HL-60 (cell line): Measurements from ENCODE around the gene AFF1.

Source experiments
- DNase-seq, 2 experiments: peaks; one replicate each; pipeline ENCODE4 v3.0.0-alpha.2; 2010 to 2020; ENCODE audit warnings: low read depth in 1 of 2, low spot score in 1 of 2
- H3K27ac ChIP-seq: fragments of 250-450 bp; sonication (Bioruptor Pico); replicated peaks from 2 replicates; pipeline ENCODE4 v1.5.1; 2020; ENCODE audit warnings: mild to moderate bottlenecking, moderate library complexity
- H3K27me3 ChIP-seq: fragments of 250-450 bp; sonication (Bioruptor Pico); 2 replicates; pipeline ENCODE4 v1.5.1; 2021; ENCODE audit warnings: mild to moderate bottlenecking, moderate library complexity; ENCODE audit not compliant: insufficient read depth, poor library complexity, severe bottlenecking
- H3K4me3 ChIP-seq: replicated peaks from 2 replicates; pipeline ENCODE4 v1.5.1; 2011; ENCODE audit warnings: mild to moderate bottlenecking, control low read depth, low read length; ENCODE audit not compliant: insufficient read depth
- GABPA ChIP-seq: IDR thresholded peaks from 2 replicates; pipeline ENCODE4 v1.6.1; 2012; ENCODE audit warnings: low read depth
- POLR2AphosphoS5 ChIP-seq: IDR thresholded peaks from 2 replicates; pipeline ENCODE4 v1.6.1; 2012; ENCODE audit warnings: low read depth
- SPI1 ChIP-seq: IDR thresholded peaks from 2 replicates; pipeline ENCODE4 v1.6.1; 2012; ENCODE audit warnings: low read depth, mild to moderate bottlenecking, borderline replicate concordance
- TF ChIP-seq, protein P1 (sequence below): IDR thresholded peaks from one replicate; pipeline ENCODE4 v1.5.1; 2011; ENCODE audit warnings: low read length, control low read depth, inconsistent platforms; ENCODE audit not compliant: insufficient read depth
- TF ChIP-seq, protein P2 (sequence below): IDR thresholded peaks from 2 replicates; pipeline ENCODE4 v1.6.1; 2012; ENCODE audit warnings: low read depth; ENCODE audit not compliant: insufficient replicate concordance

Gene AFF1

DNA sequence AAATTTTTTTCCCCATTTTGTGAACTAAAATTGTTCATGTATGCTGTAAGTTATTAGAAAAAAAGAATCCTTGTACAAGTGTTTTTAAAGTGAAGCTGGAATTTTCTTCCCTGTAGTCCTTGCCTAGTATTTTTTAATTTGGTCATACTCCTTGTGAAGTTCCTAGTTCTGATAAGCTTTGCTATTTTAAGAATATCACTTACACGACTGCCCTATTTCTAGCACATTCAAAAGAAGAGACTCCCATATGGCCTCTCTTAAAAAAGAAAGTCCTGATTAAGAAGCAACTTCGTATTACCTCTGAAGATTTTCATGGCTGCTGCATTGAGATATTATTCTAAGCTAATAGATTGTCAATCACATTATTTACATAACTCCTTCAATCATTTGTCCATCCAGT lies 198.4 kb downstream of the AFF1 start:
- DNase-seq, result no peak
- no peak overlapping the region for H3K27ac ChIP-seq

GRCh38 chr4:87134122-87134521 lies 199.3 kb downstream of the AFF1 start:
- DNase-seq, result no peak
- H3K4me3 ChIP-seq, result no peak overlapping the region
- no peak overlapping the region for H3K27ac ChIP-seq
- no peak for TF ChIP-seq GABPA
- no peak for TF ChIP-seq SPI1
- no peak for TF ChIP-seq POLR2AphosphoS5
- TF ChIP-seq, protein P1, sequence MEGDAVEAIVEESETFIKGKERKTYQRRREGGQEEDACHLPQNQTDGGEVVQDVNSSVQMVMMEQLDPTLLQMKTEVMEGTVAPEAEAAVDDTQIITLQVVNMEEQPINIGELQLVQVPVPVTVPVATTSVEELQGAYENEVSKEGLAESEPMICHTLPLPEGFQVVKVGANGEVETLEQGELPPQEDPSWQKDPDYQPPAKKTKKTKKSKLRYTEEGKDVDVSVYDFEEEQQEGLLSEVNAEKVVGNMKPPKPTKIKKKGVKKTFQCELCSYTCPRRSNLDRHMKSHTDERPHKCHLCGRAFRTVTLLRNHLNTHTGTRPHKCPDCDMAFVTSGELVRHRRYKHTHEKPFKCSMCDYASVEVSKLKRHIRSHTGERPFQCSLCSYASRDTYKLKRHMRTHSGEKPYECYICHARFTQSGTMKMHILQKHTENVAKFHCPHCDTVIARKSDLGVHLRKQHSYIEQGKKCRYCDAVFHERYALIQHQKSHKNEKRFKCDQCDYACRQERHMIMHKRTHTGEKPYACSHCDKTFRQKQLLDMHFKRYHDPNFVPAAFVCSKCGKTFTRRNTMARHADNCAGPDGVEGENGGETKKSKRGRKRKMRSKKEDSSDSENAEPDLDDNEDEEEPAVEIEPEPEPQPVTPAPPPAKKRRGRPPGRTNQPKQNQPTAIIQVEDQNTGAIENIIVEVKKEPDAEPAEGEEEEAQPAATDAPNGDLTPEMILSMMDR, result no peak
- TF ChIP-seq, protein P2, sequence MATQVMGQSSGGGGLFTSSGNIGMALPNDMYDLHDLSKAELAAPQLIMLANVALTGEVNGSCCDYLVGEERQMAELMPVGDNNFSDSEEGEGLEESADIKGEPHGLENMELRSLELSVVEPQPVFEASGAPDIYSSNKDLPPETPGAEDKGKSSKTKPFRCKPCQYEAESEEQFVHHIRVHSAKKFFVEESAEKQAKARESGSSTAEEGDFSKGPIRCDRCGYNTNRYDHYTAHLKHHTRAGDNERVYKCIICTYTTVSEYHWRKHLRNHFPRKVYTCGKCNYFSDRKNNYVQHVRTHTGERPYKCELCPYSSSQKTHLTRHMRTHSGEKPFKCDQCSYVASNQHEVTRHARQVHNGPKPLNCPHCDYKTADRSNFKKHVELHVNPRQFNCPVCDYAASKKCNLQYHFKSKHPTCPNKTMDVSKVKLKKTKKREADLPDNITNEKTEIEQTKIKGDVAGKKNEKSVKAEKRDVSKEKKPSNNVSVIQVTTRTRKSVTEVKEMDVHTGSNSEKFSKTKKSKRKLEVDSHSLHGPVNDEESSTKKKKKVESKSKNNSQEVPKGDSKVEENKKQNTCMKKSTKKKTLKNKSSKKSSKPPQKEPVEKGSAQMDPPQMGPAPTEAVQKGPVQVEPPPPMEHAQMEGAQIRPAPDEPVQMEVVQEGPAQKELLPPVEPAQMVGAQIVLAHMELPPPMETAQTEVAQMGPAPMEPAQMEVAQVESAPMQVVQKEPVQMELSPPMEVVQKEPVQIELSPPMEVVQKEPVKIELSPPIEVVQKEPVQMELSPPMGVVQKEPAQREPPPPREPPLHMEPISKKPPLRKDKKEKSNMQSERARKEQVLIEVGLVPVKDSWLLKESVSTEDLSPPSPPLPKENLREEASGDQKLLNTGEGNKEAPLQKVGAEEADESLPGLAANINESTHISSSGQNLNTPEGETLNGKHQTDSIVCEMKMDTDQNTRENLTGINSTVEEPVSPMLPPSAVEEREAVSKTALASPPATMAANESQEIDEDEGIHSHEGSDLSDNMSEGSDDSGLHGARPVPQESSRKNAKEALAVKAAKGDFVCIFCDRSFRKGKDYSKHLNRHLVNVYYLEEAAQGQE, result no peak
- no peaks in the 10 kb centered on the region for H3K27me3 ChIP-seq

More for the DNA sequence above, 198.4 kb downstream of the AFF1 start:
- no peak overlapping the region for H3K4me3 ChIP-seq
- no peak for TF ChIP-seq GABPA
- no peak for TF ChIP-seq SPI1
- TF ChIP-seq, protein P2, result no peak
- TF ChIP-seq, protein P1, result no peak
- TF ChIP-seq POLR2AphosphoS5, result no peak
- no peaks in the 10 kb centered on the region for H3K27me3 ChIP-seq

DNA sequence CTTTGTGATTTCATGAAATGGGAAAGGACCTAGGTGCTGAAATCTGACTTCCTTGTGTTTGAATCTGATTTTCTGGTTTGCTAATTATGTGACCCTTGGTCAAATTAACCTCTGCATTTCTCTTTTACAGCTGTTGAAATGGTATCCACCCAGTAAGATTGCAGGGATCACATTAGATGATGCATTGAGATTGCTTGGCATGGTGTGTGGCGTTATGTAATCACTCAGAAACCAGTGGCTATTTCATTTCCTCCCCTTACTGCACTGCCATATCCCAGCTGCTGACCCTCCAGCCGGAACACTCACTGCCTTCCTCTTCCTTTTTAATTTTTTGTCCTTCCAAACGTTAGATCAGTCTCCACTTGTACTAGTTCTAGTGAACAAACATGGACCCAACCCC lies 206.6 kb downstream of the AFF1 start:
- Histone ChIP-seq H3K27ac (no peak overlapping the region), H3K4me3 (no peak overlapping the region), H3K27me3 (no peaks in the 10 kb centered on the region)
- TF ChIP-seq SPI1 (no peak), POLR2AphosphoS5 (no peak), GABPA (no peak)
- TF ChIP-seq, protein P2, result no peak
- TF ChIP-seq, protein P1, result no peak
- DNase-seq, result no peak
